Measurements from ENCODE around the gene EHF. TPM values are rescaled to one million over a fixed set of nuclear protein-coding genes. Genes with fewer than 3 reads are reported as not detected.

Gene EHF
- total and polyA plus RNA-seq, 12 donors = 0.11 to 6.8 (median 0.76) TPM

- 90 to 100% (median 95%) methylated on average over 3 to 5 of the region's 5 CpGs for WGBS, 4 donors
- Histone ChIP-seq H3K27me3 (no peaks in the 10 kb centered on the region), H3K4me3 (no peak overlapping the region), H3K36me3 (replicated peaks in 1 of 2) (no peaks in the 10 kb centered on the region), H3K27ac (no peak overlapping the region), H3K9me3 (replicated peaks in 1 of 3) (no peaks in the 10 kb centered on the region), H3K4me1 (replicated peaks in 1 of 2) (peaks cover 19 to 31% of the 10 kb centered on the region in 2 donors)
- TF ChIP-seq POLR2A (IDR thresholded peaks at IDR 0.05) (no peak), CTCF (IDR thresholded peaks at IDR 0.05) (no peak)
- intact Hi-C loops (cut with DNase I) = no loop called here
- peak in 1 of 7 donors; percentile 42 for DNase-seq
Measured at GRCh38 chr11:34637303-34637702, 16.4 kb downstream of the EHF start.

GRCh38 chr11:34638897-34639296, 18.0 kb downstream of the EHF start:
- Histone ChIP-seq H3K27me3 (no peaks in the 10 kb centered on the region), H3K4me3 (no peak overlapping the region), H3K9me3 (replicated peaks in 1 of 3) (no peaks in the 10 kb centered on the region), H3K27ac (no peak overlapping the region), H3K36me3 (replicated peaks in 1 of 2) (no peaks in the 10 kb centered on the region), H3K4me1 (replicated peaks in 1 of 2) (peaks cover 10 to 19% of the 10 kb centered on the region in 2 donors)
- intact Hi-C loops (cut with DNase I) = no loop called here
- TF ChIP-seq POLR2A (IDR thresholded peaks at IDR 0.05) (no peak), CTCF (IDR thresholded peaks at IDR 0.05) (no peak)
- DNase-seq = no peak
- 59 to 81% (median 75%) methylated on average over 3 of the region's 3 CpGs for WGBS, 4 donors

- Histone ChIP-seq H3K27me3 (no peaks in the 10 kb centered on the region), H3K4me3 (no peak overlapping the region), H3K4me1 (replicated peaks in 1 of 2) (peaks cover 4 to 13% of the 10 kb centered on the region in 2 donors), H3K9me3 (replicated peaks in 1 of 3) (no peaks in the 10 kb centered on the region), H3K36me3 (replicated peaks in 1 of 2) (no peaks in the 10 kb centered on the region), H3K27ac (no peak overlapping the region)
- WGBS, 4 donors = 69 to 77% (median 72%) methylated on average over 4 of the region's 4 CpGs
- intact Hi-C loops (cut with DNase I) = no loop called here
- no peak for DNase-seq
- TF ChIP-seq CTCF (IDR thresholded peaks at IDR 0.05) (no peak), POLR2A (IDR thresholded peaks at IDR 0.05) (no peak)
Measured at GRCh38 chr11:34639545-34639944, 18.7 kb downstream of the EHF start.

- no peak overlapping the region for H3K4me3 ChIP-seq
- peak overlapping the region in 3 of 5 donors; percentile 31 to 50 (median 35) for H3K27ac ChIP-seq
- peaks cover 0 to 10% of the 10 kb centered on the region in 2 donors for H3K4me1 ChIP-seq (replicated peaks in 1 of 2)
- H3K27me3 ChIP-seq = no peaks in the 10 kb centered on the region
- TF ChIP-seq POLR2A (IDR thresholded peaks at IDR 0.05) (no peak), CTCF (IDR thresholded peaks at IDR 0.05) (no peak)
- no peaks in the 10 kb centered on the region for H3K9me3 ChIP-seq (replicated peaks in 1 of 3)
- H3K36me3 ChIP-seq (replicated peaks in 1 of 2) = no peaks in the 10 kb centered on the region
- WGBS, 4 donors = 65 to 73% (median 65%) methylated on average over 8 of the region's 8 CpGs
- peak in 5 of 7 donors; percentile 36 to 60 (median 55) for DNase-seq
- intact Hi-C loops (cut with DNase I) = no loop called here
Measured at GRCh38 chr11:34640050-34640923, 19.4 kb downstream of the EHF start.
